Uterus (tissue), 2 donors: ENCODE measurements around the gene NCAPG2.

Experiments used
- CTCF ChIP-seq, 4 experiments: fragments of 200-600 bp in 2 of 4; fragments of 450-650 bp in 2 of 4; sonication (generic) in 2 of 4; IDR thresholded peaks; one replicate each; pipeline ENCODE4 v1.5.1; 2016 to 2019; ENCODE audit warnings: antibody characterized with exemption in 4 of 4, mild to moderate bottlenecking in 2 of 4, moderate library complexity in 1 of 4
- POLR2A ChIP-seq, 2 donors: fragments of 450-650 bp; IDR thresholded peaks; one replicate each; pipeline ENCODE4 v1.6.1; 2016; ENCODE audit warnings: antibody characterized with exemption in 2 of 2, mild to moderate bottlenecking in 1 of 2, moderate library complexity in 1 of 2

GRCh38 chr7:158651968-158652565 lies 52.5 kb downstream of the NCAPG2 start:
- TF ChIP-seq CTCF (IDR thresholded peaks at IDR 0.05) = no peak
- TF ChIP-seq POLR2A (IDR thresholded peaks at IDR 0.05) = no peak
